Nephron (organoid): ENCODE data around the gene KLF11.
"Not testable (repeated sequence)": the region's sequence is repeated elsewhere in the genome, so short reads cannot be mapped to it uniquely, and the experiment has no call there.

Experiments
- H3K27ac Mint-ChIP-seq, 3 experiments: 2 replicates each; pipeline ENCODE4 v1.8.0; 2020; ENCODE audit warnings: mixed read lengths in 3 of 3, mild to moderate bottlenecking in 2 of 3, moderate library complexity in 1 of 3
- H3K27me3 Mint-ChIP-seq: 2 replicates; pipeline ENCODE4 v1.8.0; 2021; ENCODE audit warnings: low read depth, mild to moderate bottlenecking, moderate library complexity, mixed read lengths
- H3K36me3 Mint-ChIP-seq: 2 replicates; pipeline ENCODE4 v1.8.0; 2020; ENCODE audit warnings: low read depth, mixed read lengths
- H3K4me1 Mint-ChIP-seq: 2 replicates; pipeline ENCODE4 v1.8.0; 2020; ENCODE audit warnings: mixed read lengths
- H3K4me3 Mint-ChIP-seq, 3 experiments: 2 replicates each; pipeline ENCODE4 v1.8.0; 2020; ENCODE audit warnings: mild to moderate bottlenecking in 3 of 3, mixed read lengths in 3 of 3, moderate library complexity in 2 of 3
- H3K9me3 Mint-ChIP-seq: 2 replicates; pipeline ENCODE4 v1.8.0; 2020; ENCODE audit warnings: mixed read lengths
- CTCF ChIP-seq, 3 experiments: fragments of 200-600 bp; sonication (generic); IDR thresholded peaks; one replicate each; pipeline ENCODE4 v1.5.0; 2021; ENCODE audit warnings: antibody characterized with exemption in 3 of 3; ENCODE audit not compliant: unreplicated experiment in 3 of 3

KLF11 gene

GRCh38 chr2:10007435-10007834 lies 35.9 kb upstream of the KLF11 start:
- H3K4me1 Mint-ChIP-seq: peaks cover 19% of the 10 kb centered on the region
- H3K4me3 Mint-ChIP-seq: no peak overlapping the region
- H3K9me3 Mint-ChIP-seq: no peaks in the 10 kb centered on the region
- no peaks in the 10 kb centered on the region for H3K36me3 Mint-ChIP-seq
- peaks cover 13% of the 10 kb centered on the region for H3K27me3 Mint-ChIP-seq
- no peak overlapping the region for H3K27ac Mint-ChIP-seq
- no peak for TF ChIP-seq CTCF (IDR thresholded peaks at IDR 0.05; ENCODE audit: unreplicated experiment in 3 of 3)

GRCh38 chr2:10007921-10008808 lies 35.2 kb upstream of the KLF11 start:
- no peaks in the 10 kb centered on the region for H3K9me3 Mint-ChIP-seq
- H3K27me3 Mint-ChIP-seq: peaks cover 10% of the 10 kb centered on the region
- H3K36me3 Mint-ChIP-seq: no peaks in the 10 kb centered on the region
- H3K4me3 Mint-ChIP-seq: no peak overlapping the region
- H3K4me1 Mint-ChIP-seq: peaks cover 19% of the 10 kb centered on the region
- peak overlapping the region in 2 of 3 experiments; percentile 31 to 48 for H3K27ac Mint-ChIP-seq
- no peak for TF ChIP-seq CTCF (IDR thresholded peaks at IDR 0.05; ENCODE audit: unreplicated experiment in 3 of 3)

- Mint-ChIP-seq H3K4me1 (peaks cover 19% of the 10 kb centered on the region), H3K9me3 (no peaks in the 10 kb centered on the region), H3K36me3 (no peaks in the 10 kb centered on the region), H3K27me3 (peaks cover 7% of the 10 kb centered on the region), H3K27ac (peak overlapping the region in 2 of 3 experiments; percentile 19 to 48), H3K4me3 (no peak overlapping the region)
- TF ChIP-seq CTCF (IDR thresholded peaks at IDR 0.05; ENCODE audit: unreplicated experiment in 3 of 3): no peak
Observed at GRCh38 chr2:10008809-10009176, 34.6 kb upstream of the KLF11 start.

GRCh38 chr2:10009271-10009810 lies 34.0 kb upstream of the KLF11 start:
- Mint-ChIP-seq H3K4me1 (peaks cover 19% of the 10 kb centered on the region), H3K36me3 (no peaks in the 10 kb centered on the region), H3K27ac (peak overlapping the region in 1 of 3 experiments; percentile 48), H3K9me3 (no peaks in the 10 kb centered on the region), H3K27me3 (peaks cover 6% of the 10 kb centered on the region), H3K4me3 (no peak overlapping the region)
- TF ChIP-seq CTCF (IDR thresholded peaks at IDR 0.05; ENCODE audit: unreplicated experiment in 3 of 3): no peak

- no peak for TF ChIP-seq CTCF (IDR thresholded peaks at IDR 0.05; ENCODE audit: unreplicated experiment in 3 of 3)
- H3K4me1 Mint-ChIP-seq: peaks cover 19% of the 10 kb centered on the region
- no peak overlapping the region for H3K27ac Mint-ChIP-seq
Observed at GRCh38 chr2:10009811-10010781, 33.3 kb upstream of the KLF11 start.

GRCh38 chr2:10010861-10011605 lies 32.3 kb upstream of the KLF11 start:
- H3K4me1 Mint-ChIP-seq: peaks cover 19% of the 10 kb centered on the region
- H3K36me3 Mint-ChIP-seq, H3K27me3 Mint-ChIP-seq: not testable (repeated sequence)

More at GRCh38 chr2:10009811-10010781, 33.3 kb upstream of the KLF11 start:
- Mint-ChIP-seq H3K27me3 (no peaks in the 10 kb centered on the region), H3K36me3 (no peaks in the 10 kb centered on the region), H3K4me3 (no peak overlapping the region), H3K9me3 (no peaks in the 10 kb centered on the region)

GRCh38 chr2:10011606-10012325 lies 31.6 kb upstream of the KLF11 start:
- H3K27me3 Mint-ChIP-seq, H3K9me3 Mint-ChIP-seq, H3K36me3 Mint-ChIP-seq, H3K27ac Mint-ChIP-seq, H3K4me3 Mint-ChIP-seq: not testable (repeated sequence)
- H3K4me1 Mint-ChIP-seq: peaks cover 19% of the 10 kb centered on the region

More at GRCh38 chr2:10010861-10011605, 32.3 kb upstream of the KLF11 start:
- H3K27ac Mint-ChIP-seq, H3K9me3 Mint-ChIP-seq, H3K4me3 Mint-ChIP-seq: not testable (repeated sequence)
